Measurements from ENCODE around the gene BTRC. TPM values are rescaled to one million over a fixed set of nuclear protein-coding genes. Genes with fewer than 3 reads are reported as not detected.

BTRC gene
- total RNA-seq, 1 donor from 2014 or later: 12.1 TPM

- no peak for DNase-seq
Observed at GRCh38 chr10:101484175-101484745, 130.3 kb downstream of the BTRC start.

- DNase-seq: no peak
Observed at GRCh38 chr10:101485207-101485606, 131.2 kb downstream of the BTRC start.

- DNase-seq: no peak
Observed at GRCh38 chr10:101485681-101486554, 132.0 kb downstream of the BTRC start.

- DNase-seq: no peak
Observed at GRCh38 chr10:101487399-101487798, 133.4 kb downstream of the BTRC start.

GRCh38 chr10:101489355-101489754 lies 135.4 kb downstream of the BTRC start:
- DNase-seq: no peak

- no peak for DNase-seq
Observed at GRCh38 chr10:101490026-101490425, 136.1 kb downstream of the BTRC start.

- no peak for DNase-seq
Observed at GRCh38 chr10:101492205-101492604, 138.2 kb downstream of the BTRC start.

GRCh38 chr10:101492814-101493213 lies 138.8 kb downstream of the BTRC start:
- DNase-seq: no peak

- DNase-seq: no peak
Observed at GRCh38 chr10:101493249-101493648, 139.3 kb downstream of the BTRC start.

GRCh38 chr10:101493782-101494281 lies 139.9 kb downstream of the BTRC start:
- no peak for DNase-seq

GRCh38 chr10:101494650-101495049 lies 140.7 kb downstream of the BTRC start:
- DNase-seq: no peak

- DNase-seq: no peak
Observed at GRCh38 chr10:101495324-101495925, 141.5 kb downstream of the BTRC start.

GRCh38 chr10:101504438-101504837 lies 150.5 kb downstream of the BTRC start:
- no peak for DNase-seq

- no peak for DNase-seq
Observed at GRCh38 chr10:101506829-101507661, 153.1 kb downstream of the BTRC start.

- DNase-seq: no peak
Observed at GRCh38 chr10:101507828-101508227, 153.9 kb downstream of the BTRC start.

GRCh38 chr10:101511938-101512337 lies 158.0 kb downstream of the BTRC start:
- no peak for DNase-seq

GRCh38 chr10:101512738-101513137 lies 158.8 kb downstream of the BTRC start:
- DNase-seq: no peak

GRCh38 chr10:101513733-101514132 lies 159.8 kb downstream of the BTRC start:
- no peak for DNase-seq

GRCh38 chr10:101525848-101526247 lies 171.9 kb downstream of the BTRC start:
- DNase-seq: no peak

GRCh38 chr10:101529207-101529606 lies 175.2 kb downstream of the BTRC start:
- DNase-seq: no peak

GRCh38 chr10:101529725-101530553 lies 176.0 kb downstream of the BTRC start:
- no peak for DNase-seq

Measured in skin of body (tissue), 2 donors.